Measurements from ENCODE around the gene INSRR. TPM values are rescaled to one million over a fixed set of nuclear protein-coding genes. Genes with fewer than 3 reads are reported as not detected.

INSRR gene
- total RNA-seq, 1 experiment from 2014 or later, result not detected

- peak; percentile 53 for DNase-seq
- H3K36me3 ChIP-seq (replicated peaks; ENCODE audit: control insufficient read depth, insufficient read depth, low read length), result no peaks in the 10 kb centered on the region
- peaks cover 86% of the 10 kb centered on the region for H3K27me3 ChIP-seq (ENCODE audit: control insufficient read depth, insufficient read depth, low read length)
- peak overlapping the region; percentile 39; the same call in 1 of the 2 replicates for H3K4me3 ChIP-seq (ENCODE audit: insufficient read depth, low read depth, low read length)
Observed at GRCh38 chr1:156844638-156845037, 14.3 kb downstream of the INSRR start.

- Histone ChIP-seq H3K4me3 (ENCODE audit: insufficient read depth, low read depth, low read length) (no peak overlapping the region), H3K27me3 (ENCODE audit: control insufficient read depth, insufficient read depth, low read length) (peaks cover 85% of the 10 kb centered on the region), H3K36me3 (replicated peaks; ENCODE audit: control insufficient read depth, insufficient read depth, low read length) (no peaks in the 10 kb centered on the region)
- peak; percentile 83 for DNase-seq
Observed at GRCh38 chr1:156844102-156844501, 14.8 kb downstream of the INSRR start.

- no peak for DNase-seq
- Histone ChIP-seq H3K27me3 (ENCODE audit: control insufficient read depth, insufficient read depth, low read length) (peaks cover 76% of the 10 kb centered on the region), H3K4me3 (ENCODE audit: insufficient read depth, low read depth, low read length) (no peak overlapping the region), H3K36me3 (replicated peaks; ENCODE audit: control insufficient read depth, insufficient read depth, low read length) (no peaks in the 10 kb centered on the region)
Observed at GRCh38 chr1:156842618-156843300, 16.2 kb downstream of the INSRR start.

GRCh38 chr1:156841295-156841855 lies 17.5 kb downstream of the INSRR start:
- peaks cover 68% of the 10 kb centered on the region for H3K27me3 ChIP-seq (ENCODE audit: control insufficient read depth, insufficient read depth, low read length)
- no peaks in the 10 kb centered on the region for H3K36me3 ChIP-seq (replicated peaks; ENCODE audit: control insufficient read depth, insufficient read depth, low read length)
- no peak overlapping the region for H3K4me3 ChIP-seq (ENCODE audit: insufficient read depth, low read depth, low read length)
- peak; percentile 66 for DNase-seq

GRCh38 chr1:156840898-156841279 lies 18.0 kb downstream of the INSRR start:
- DNase-seq, result peak; percentile 36
- no peaks in the 10 kb centered on the region for H3K36me3 ChIP-seq (replicated peaks; ENCODE audit: control insufficient read depth, insufficient read depth, low read length)
- H3K27me3 ChIP-seq (ENCODE audit: control insufficient read depth, insufficient read depth, low read length), result peaks cover 67% of the 10 kb centered on the region

GRCh38 chr1:156840186-156840897 lies 18.6 kb downstream of the INSRR start:
- H3K36me3 ChIP-seq (replicated peaks; ENCODE audit: control insufficient read depth, insufficient read depth, low read length), result no peaks in the 10 kb centered on the region
- peaks cover 67% of the 10 kb centered on the region for H3K27me3 ChIP-seq (ENCODE audit: control insufficient read depth, insufficient read depth, low read length)
- no peak overlapping the region for H3K4me3 ChIP-seq (ENCODE audit: insufficient read depth, low read depth, low read length)
- DNase-seq, result peak; percentile 33

More at GRCh38 chr1:156840898-156841279, 18.0 kb downstream of the INSRR start:
- no peak overlapping the region for H3K4me3 ChIP-seq (ENCODE audit: insufficient read depth, low read depth, low read length)

- Histone ChIP-seq H3K36me3 (replicated peaks; ENCODE audit: control insufficient read depth, insufficient read depth, low read length) (no peaks in the 10 kb centered on the region), H3K27me3 (ENCODE audit: control insufficient read depth, insufficient read depth, low read length) (peaks cover 64% of the 10 kb centered on the region), H3K4me3 (ENCODE audit: insufficient read depth, low read depth, low read length) (no peak overlapping the region)
- peak; percentile 50 for DNase-seq
Observed at GRCh38 chr1:156839426-156840109, 19.3 kb downstream of the INSRR start.

- H3K4me3 ChIP-seq (ENCODE audit: insufficient read depth, low read depth, low read length), result no peak overlapping the region
- H3K27me3 ChIP-seq (ENCODE audit: control insufficient read depth, insufficient read depth, low read length), result peaks cover 60% of the 10 kb centered on the region
- H3K36me3 ChIP-seq (replicated peaks; ENCODE audit: control insufficient read depth, insufficient read depth, low read length), result no peaks in the 10 kb centered on the region
- peak; percentile 87 for DNase-seq
Observed at GRCh38 chr1:156838972-156839371, 19.9 kb downstream of the INSRR start.

- peaks cover 47% of the 10 kb centered on the region for H3K27me3 ChIP-seq (ENCODE audit: control insufficient read depth, insufficient read depth, low read length)
- H3K36me3 ChIP-seq (replicated peaks; ENCODE audit: control insufficient read depth, insufficient read depth, low read length), result no peaks in the 10 kb centered on the region
- DNase-seq, result no peak
- no peak overlapping the region for H3K4me3 ChIP-seq (ENCODE audit: insufficient read depth, low read depth, low read length)
Observed at GRCh38 chr1:156836892-156837291, 22.0 kb downstream of the INSRR start.

- no peak for DNase-seq
- Histone ChIP-seq H3K4me3 (ENCODE audit: insufficient read depth, low read depth, low read length) (no peak overlapping the region), H3K27me3 (ENCODE audit: control insufficient read depth, insufficient read depth, low read length) (peaks cover 43% of the 10 kb centered on the region), H3K36me3 (replicated peaks; ENCODE audit: control insufficient read depth, insufficient read depth, low read length) (no peaks in the 10 kb centered on the region)
Observed at GRCh38 chr1:156836041-156836654, 22.8 kb downstream of the INSRR start.

GRCh38 chr1:156834322-156834721 lies 24.6 kb downstream of the INSRR start:
- Histone ChIP-seq H3K4me3 (ENCODE audit: insufficient read depth, low read depth, low read length) (no peak overlapping the region), H3K27me3 (ENCODE audit: control insufficient read depth, insufficient read depth, low read length) (peaks cover 39% of the 10 kb centered on the region)

GRCh38 chr1:156833603-156834002 lies 25.3 kb downstream of the INSRR start:
- no peak for DNase-seq
- H3K4me3 ChIP-seq (ENCODE audit: insufficient read depth, low read depth, low read length), result no peak overlapping the region
- peaks cover 36% of the 10 kb centered on the region for H3K27me3 ChIP-seq (ENCODE audit: control insufficient read depth, insufficient read depth, low read length)
- no peaks in the 10 kb centered on the region for H3K36me3 ChIP-seq (replicated peaks; ENCODE audit: control insufficient read depth, insufficient read depth, low read length)

More at GRCh38 chr1:156834322-156834721, 24.6 kb downstream of the INSRR start:
- no peaks in the 10 kb centered on the region for H3K36me3 ChIP-seq (replicated peaks; ENCODE audit: control insufficient read depth, insufficient read depth, low read length)
- DNase-seq, result no peak

GRCh38 chr1:156832434-156832833 lies 26.5 kb downstream of the INSRR start:
- Histone ChIP-seq H3K4me3 (ENCODE audit: insufficient read depth, low read depth, low read length) (no peak overlapping the region), H3K27me3 (ENCODE audit: control insufficient read depth, insufficient read depth, low read length) (peaks cover 32% of the 10 kb centered on the region), H3K36me3 (replicated peaks; ENCODE audit: control insufficient read depth, insufficient read depth, low read length) (no peaks in the 10 kb centered on the region)
- DNase-seq, result no peak

- Histone ChIP-seq H3K4me3 (ENCODE audit: insufficient read depth, low read depth, low read length) (no peak overlapping the region), H3K27me3 (ENCODE audit: control insufficient read depth, insufficient read depth, low read length) (peaks cover 11% of the 10 kb centered on the region; the same call in 1 of the 2 replicates), H3K36me3 (replicated peaks; ENCODE audit: control insufficient read depth, insufficient read depth, low read length) (no peaks in the 10 kb centered on the region)
- no peak for DNase-seq
Observed at GRCh38 chr1:156828400-156829124, 30.4 kb downstream of the INSRR start.
